ENCODE measurements around the gene VPS9D1.

DNA sequence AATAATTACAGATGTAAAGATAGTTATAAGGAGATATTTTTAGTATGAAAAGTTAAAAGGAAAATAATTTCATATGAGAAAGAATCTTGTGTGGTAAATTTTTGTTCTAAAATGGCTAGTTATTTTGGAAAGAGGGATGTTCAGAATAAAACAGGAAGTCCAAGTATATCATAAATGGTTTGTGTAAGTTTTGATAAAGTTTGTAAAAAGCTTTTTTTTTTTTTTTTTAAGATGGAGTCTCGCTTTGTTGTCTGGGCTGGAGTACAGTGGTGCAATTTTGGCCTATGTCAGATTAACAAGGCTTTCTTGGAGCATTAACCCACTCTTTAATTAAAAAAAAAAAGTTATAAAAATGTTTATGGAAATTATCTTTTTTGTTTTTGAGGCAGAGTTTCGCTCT, 42.4 kb downstream of the VPS9D1 start:
- TF ChIP-seq POLR2AphosphoS5 (IDR thresholded peaks at IDR 0.05; ENCODE audit: low read depth): no peak
- TF ChIP-seq, protein P1, sequence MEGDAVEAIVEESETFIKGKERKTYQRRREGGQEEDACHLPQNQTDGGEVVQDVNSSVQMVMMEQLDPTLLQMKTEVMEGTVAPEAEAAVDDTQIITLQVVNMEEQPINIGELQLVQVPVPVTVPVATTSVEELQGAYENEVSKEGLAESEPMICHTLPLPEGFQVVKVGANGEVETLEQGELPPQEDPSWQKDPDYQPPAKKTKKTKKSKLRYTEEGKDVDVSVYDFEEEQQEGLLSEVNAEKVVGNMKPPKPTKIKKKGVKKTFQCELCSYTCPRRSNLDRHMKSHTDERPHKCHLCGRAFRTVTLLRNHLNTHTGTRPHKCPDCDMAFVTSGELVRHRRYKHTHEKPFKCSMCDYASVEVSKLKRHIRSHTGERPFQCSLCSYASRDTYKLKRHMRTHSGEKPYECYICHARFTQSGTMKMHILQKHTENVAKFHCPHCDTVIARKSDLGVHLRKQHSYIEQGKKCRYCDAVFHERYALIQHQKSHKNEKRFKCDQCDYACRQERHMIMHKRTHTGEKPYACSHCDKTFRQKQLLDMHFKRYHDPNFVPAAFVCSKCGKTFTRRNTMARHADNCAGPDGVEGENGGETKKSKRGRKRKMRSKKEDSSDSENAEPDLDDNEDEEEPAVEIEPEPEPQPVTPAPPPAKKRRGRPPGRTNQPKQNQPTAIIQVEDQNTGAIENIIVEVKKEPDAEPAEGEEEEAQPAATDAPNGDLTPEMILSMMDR (conservative IDR thresholded peaks at IDR 0.05; ENCODE audit: low read depth in 2 of 2): no peak
- TF ChIP-seq CREB1 (CRISPR knock-in tag; IDR thresholded peaks at IDR 0.05; ENCODE audit: low read depth): no peak

Measured in GM23338 (cell line).